GM19023 (cell line): Measurements from ENCODE around the gene MAP2K5.

Experiments
- ATAC-seq: cut with Tn5 transposase; IDR thresholded peaks from one replicate; pipeline ENCODE4 v1.9.1; 2021; ENCODE audit warnings: mild to moderate bottlenecking, moderate library complexity; ENCODE audit not compliant: unreplicated experiment

MAP2K5 gene

GRCh38 chr15:67719330-67719959, 176.9 kb downstream of the MAP2K5 start:
- no peak for ATAC-seq

DNA sequence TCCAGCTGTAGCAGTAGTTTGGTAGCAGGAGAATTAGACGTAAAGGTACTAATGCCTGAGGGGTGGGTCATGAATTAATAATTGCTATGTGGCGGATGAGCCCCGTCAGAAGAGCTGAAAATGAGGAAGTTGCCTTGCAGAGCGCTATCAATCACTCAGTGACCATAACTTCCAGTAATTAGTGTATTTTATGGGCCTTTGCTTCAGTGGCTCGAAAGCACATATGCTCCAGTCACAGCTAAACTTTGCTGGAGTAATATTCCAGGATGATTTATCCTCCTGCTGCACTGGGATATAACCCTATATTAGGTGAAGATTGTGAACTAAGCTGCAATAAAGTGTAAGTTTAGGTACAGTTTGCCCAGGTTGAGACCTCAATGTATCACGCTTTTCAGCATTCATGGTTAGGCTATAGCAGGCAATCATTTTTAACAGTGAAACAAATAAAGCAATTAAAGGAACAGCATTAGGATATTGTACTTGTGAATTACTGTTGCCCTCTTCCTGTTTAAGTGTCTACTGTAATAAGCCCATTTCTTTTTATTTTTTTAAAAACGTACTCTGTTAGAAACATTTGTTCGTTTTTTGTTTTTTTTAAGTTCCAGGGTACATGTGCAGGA, 178.2 kb downstream of the MAP2K5 start:
- ATAC-seq = no peak

- no peak for ATAC-seq
Measured at GRCh38 chr15:67722030-67722817, 179.7 kb downstream of the MAP2K5 start.

- no peak for ATAC-seq
Measured at GRCh38 chr15:67723294-67724024, 181.0 kb downstream of the MAP2K5 start.

- ATAC-seq = no peak
Measured at GRCh38 chr15:67724691-67725375, 182.3 kb downstream of the MAP2K5 start.

DNA sequence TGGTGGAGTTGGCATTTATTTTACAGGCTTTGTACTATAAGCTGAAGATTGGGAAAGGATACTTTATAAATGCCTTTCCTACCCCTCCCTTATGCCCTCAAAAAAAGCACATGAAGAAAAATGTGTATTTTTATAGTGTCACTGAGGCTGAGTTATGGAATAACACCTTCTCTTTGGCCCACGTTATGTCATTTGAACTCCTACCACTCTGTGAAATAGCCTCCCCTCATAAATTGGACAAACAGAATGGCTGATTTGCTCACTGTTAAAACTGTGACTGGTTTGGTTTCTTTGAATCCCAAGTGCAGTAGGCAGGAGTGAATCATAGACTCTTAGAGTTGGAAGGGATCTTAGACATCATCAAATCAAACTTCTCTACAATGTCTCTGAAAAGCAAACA, 187.6 kb downstream of the MAP2K5 start:
- no peak for ATAC-seq

DNA sequence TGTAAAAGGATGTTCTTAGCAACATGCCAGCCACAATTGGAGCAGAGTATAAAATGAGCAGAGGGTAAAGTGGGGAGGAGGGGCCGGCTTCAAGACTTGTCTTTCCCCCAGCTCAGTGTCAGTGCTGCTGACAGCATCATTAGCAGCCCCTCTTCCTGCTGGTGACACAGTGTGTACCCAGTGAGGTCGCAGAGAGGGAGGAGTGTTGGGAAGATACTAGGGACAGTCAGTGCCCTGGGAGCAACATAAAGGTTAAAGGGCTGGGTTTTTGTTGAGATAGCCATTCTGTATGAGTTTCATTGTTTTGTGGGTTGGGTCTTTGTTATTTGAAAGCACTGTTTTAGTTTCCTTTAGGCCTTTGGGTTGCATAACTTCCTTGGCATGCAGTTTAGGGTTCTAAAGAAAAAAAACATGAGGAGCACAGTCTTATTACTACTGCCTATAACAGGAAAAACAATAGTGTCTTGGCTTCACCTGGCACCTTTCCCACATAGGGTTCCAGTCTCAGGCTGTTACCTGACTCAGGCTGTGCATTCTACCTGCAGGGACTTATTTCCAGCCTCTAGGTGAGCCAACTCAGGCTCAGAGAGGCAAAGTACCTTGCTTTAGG, 188.7 kb downstream of the MAP2K5 start:
- no peak for ATAC-seq

DNA sequence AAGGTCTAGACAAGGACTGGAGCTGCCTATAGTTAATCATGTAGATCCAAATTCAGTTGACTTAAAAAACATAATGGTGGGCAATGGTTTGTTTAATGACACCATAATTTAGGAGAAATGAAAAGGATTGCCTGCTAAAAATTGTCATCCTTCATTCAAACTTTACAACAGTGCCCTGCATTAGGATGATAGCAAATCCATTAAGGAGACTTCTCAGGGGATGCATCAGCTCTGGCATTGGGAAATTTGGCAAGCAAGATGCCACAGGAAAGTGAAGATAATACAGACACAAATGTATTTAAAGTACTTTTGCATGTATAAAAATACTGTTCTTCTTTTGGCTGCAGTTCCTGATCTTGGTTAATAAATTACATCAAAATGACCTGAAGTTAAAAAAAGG, 189.7 kb downstream of the MAP2K5 start:
- no peak for ATAC-seq

DNA sequence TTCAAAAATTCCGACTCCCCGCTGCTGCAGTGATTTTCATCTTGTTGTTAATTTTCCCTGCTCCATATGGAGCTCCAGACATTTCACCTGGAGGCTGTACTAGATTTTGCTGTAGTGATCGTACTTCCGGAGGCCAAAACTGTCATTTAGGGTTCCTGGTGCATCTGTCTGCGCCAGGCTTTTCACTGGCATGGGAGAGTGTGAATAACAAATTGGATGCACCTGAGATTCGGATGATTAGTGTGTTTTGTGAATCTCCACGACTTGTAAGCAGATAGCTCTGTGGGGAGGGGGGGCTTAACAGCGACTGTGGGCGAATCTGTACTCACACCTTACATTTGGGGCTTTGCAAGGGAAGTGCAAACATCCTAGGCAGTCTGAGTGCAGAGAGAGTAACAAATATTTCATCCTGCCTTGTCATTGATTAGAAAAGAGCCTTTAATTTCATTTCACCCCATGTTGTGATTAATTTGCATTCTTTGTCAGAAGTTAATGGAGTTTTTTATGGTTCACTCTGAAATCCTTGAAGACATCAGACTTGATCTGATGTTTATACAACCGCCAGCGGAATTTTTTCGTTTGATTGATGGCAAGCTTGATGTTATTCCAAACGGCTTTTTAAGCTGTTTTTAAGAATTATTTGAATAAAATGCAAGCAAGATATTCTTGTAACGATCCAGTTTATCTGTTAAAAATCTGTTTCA, 190.3 kb downstream of the MAP2K5 start:
- ATAC-seq = no peak

DNA sequence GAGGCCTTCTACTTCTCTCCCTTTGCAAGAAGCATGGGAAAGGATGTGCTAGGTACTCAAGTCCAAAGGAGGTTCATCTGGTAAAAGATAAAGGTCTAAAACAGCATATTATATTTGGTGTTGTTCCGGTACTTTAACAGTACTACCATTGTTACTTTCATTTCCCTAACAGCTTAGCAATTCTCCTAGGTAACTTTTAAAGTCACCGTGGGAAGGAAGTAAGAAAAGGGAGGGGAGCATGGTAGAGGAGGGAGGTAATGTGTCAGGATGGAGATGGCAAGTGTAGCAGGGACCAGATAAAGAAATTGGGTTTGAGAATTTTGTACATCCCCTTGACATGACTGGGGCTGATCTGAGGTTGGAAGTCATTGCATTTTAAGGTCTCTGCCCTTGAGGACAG, 193.4 kb downstream of the MAP2K5 start:
- no peak for ATAC-seq

DNA sequence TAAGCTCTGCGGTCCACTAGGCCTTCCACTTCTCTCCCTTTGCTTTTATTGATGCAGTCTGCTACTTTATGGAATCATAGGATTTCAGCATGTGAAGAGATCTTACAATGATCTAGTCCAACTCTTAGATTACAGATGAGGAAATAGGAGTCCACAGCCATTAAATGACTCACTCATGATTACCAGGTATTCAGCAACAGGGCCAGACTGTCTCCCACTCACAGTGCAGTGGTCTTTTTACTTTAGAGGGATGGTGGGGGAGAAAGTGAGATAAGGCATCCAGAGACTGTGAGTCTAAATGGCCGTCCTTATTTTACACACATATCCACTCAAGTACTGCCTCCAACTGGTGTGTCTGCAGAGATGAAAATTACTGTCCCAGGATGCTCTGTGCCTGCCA, 194.3 kb downstream of the MAP2K5 start:
- no peak for ATAC-seq

DNA sequence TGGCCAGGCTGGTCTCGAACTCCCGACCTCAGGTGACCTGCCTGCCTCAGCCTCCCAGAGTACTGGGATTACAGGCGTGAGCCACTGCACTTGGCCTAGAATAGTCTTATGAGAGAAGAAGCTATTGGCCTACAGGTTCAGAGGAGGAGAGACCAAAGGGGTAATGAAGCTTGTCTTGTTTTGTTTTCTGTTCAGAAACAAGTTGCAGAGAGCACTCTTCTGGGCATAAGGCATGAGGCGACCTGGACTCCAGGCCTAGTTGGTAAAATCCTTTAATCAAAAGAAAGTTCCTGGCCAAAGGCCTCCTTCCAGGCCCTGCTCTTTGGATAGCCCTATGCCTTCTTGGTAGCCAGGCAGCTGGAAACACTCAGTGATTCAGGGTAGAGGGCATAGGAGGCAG, 195.6 kb downstream of the MAP2K5 start:
- ATAC-seq = no peak

GRCh38 chr15:67740405-67740804, 197.9 kb downstream of the MAP2K5 start:
- no peak for ATAC-seq

DNA sequence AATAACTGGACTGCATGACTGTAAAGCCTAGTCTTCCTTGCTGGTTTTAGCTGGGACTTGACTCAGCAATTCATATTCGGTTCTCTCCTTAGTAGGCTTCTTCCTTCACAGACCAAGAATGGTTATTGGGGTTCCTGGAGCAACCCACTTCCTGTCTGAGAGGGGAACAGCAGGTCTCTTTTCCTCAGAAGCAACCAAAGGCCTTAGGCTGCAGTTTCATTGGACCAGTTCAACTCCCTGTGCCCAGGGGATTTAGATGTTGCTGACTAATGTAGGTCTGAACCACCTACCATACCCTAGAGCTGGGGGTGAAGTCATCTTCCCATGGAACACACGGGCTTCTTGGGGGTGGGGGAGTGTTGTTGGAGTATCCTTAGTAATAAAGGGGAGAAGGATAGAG, 198.8 kb downstream of the MAP2K5 start:
- ATAC-seq = no peak

- no peak for ATAC-seq
Measured at GRCh38 chr15:67743558-67743957, 201.1 kb downstream of the MAP2K5 start.

DNA sequence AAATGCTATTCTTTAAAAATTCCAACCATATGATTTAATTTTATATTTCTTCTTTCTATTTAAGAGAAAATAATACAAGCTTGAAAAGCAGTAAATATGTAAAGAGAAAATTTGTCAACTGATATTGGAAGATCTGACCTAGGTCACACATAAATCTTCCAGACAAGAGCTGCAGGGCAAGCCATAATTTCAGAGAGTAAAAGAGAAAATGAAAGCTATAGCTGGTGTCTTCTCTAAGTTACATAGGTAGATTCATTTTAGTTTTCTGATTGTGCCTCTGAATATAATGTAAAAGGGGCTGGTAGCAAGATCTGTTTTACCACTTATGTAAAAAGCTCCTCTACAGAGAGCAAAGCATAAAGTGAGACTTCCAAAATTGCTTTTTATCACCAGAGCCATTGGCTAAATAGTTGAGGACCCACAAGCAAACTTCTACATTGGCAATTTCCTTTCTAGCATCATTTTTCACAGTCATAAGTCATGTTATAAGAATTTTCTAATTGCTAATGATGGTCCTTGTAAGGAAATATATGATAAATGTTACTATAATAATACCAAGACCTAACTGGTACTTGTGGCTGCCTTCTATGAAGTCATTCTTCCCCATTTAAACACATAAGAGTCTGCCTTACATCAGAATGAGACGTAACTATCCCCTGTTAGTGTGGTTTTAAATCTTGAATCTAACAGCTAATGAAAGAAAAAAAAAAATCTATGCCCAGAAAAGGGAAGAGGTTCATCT, 202.0 kb downstream of the MAP2K5 start:
- no peak for ATAC-seq

- no peak for ATAC-seq
Measured at GRCh38 chr15:67745073-67746006, 202.8 kb downstream of the MAP2K5 start.

- no peak for ATAC-seq
Measured at GRCh38 chr15:67746022-67746421, 203.5 kb downstream of the MAP2K5 start.
